Fibroblast of villous mesenchyme (primary cell): Measurements from ENCODE around the gene IGSF23. TPM values are rescaled to one million over a fixed set of nuclear protein-coding genes. Genes with fewer than 3 reads are reported as not detected.
A peak's percentile ranks its signal among the peaks of the same experiment; 100 is the strongest.

Experiments used
- DNase-seq: peaks from one replicate; pipeline ENCODE4 v3.0.0-alpha.2; 2010; ENCODE audit warnings: low read depth
- H3K4me3 ChIP-seq: 2 replicates; pipeline ENCODE4 v1.5.1; 2011; ENCODE audit warnings: low read depth, mild to moderate bottlenecking, low read length
- CTCF ChIP-seq: IDR thresholded peaks from 2 replicates; pipeline ENCODE4 v1.5.1; 2012; ENCODE audit warnings: low read depth, mild to moderate bottlenecking, low read length; ENCODE audit not compliant: insufficient read depth
- total RNA-seq: library from RNA; depleted of rRNA; stranded (reverse); fragments of >200 nt; gene quantifications from 2 replicates; pipeline ENCODE4 v1.2.3, GENCODE V29; 2012

Gene IGSF23
- 0.32 and 0.43 TPM in 2 replicates for total RNA-seq

GRCh38 chr19:44613295-44614178 is at the start of gene IGSF23:
Gene IGSF23 (plus strand): TSS chr19:44613563. CDS start chr19:44613646, 83 bp downstream.
- TF ChIP-seq CTCF, result no peak
- no peak for DNase-seq
- H3K4me3 ChIP-seq, result no peak within 1 kb of the TSS

- H3K4me3 ChIP-seq, result no peak overlapping the region
- TF ChIP-seq CTCF, result no peak
- DNase-seq, result no peak
These were observed 46.4 kb upstream of the IGSF23 start for GRCh38 chr19:44566984-44567383.

- DNase-seq, result no peak
- TF ChIP-seq CTCF, result no peak
- no peak overlapping the region for H3K4me3 ChIP-seq
These were observed 45.6 kb upstream of the IGSF23 start for GRCh38 chr19:44567745-44568144.

- no peak overlapping the region for H3K4me3 ChIP-seq
- DNase-seq, result no peak
- no peak for TF ChIP-seq CTCF
These were observed 42.8 kb upstream of the IGSF23 start for GRCh38 chr19:44570603-44570983.

- TF ChIP-seq CTCF, result peak; percentile 80
These were observed 42.2 kb upstream of the IGSF23 start for GRCh38 chr19:44570984-44571684.

GRCh38 chr19:44571830-44572580 is 41.4 kb upstream of the IGSF23 start:
- no peak for TF ChIP-seq CTCF
- no peak for DNase-seq
- no peak overlapping the region for H3K4me3 ChIP-seq

More at GRCh38 chr19:44570984-44571684, 42.2 kb upstream of the IGSF23 start:
- DNase-seq, result peak; percentile 88
- peak overlapping the region; percentile 14 for H3K4me3 ChIP-seq
